K562 (cell line): ENCODE data around the gene PPCDC. TPM values are rescaled to one million over a fixed set of nuclear protein-coding genes. Genes with fewer than 3 reads are reported as not detected.

Experiments
- CHD4 ChIP-seq: fragments of 200-600 bp; sonication (generic); IDR thresholded peaks from 3 replicates; pipeline ENCODE4 v1.6.1; 2012; ENCODE audit warnings: low read depth, mild to moderate bottlenecking, mixed read lengths, low read length, inconsistent platforms; ENCODE audit not compliant: insufficient read depth, insufficient replicate concordance, poor library complexity, severe bottlenecking
- DIDO1 ChIP-seq: fragments of 450-650 bp; IDR thresholded peaks from 2 replicates; pipeline ENCODE4 v1.6.1; 2016; ENCODE audit warnings: low read depth, missing biosample characterization, missing genetic modification characterization
- ELK1 ChIP-seq: sonication (generic); formaldehyde crosslinking; IDR thresholded peaks from 2 replicates; pipeline ENCODE4 v1.8.1; 2022; ENCODE audit warnings: missing genetic modification reagents
- ELK3 ChIP-seq: fragments of 450-650 bp; formaldehyde crosslinking; IDR thresholded peaks from 2 replicates; pipeline ENCODE4 v1.4.0; 2020; ENCODE audit warnings: mild to moderate bottlenecking
- FOXM1 ChIP-seq, 2 experiments: fragments of 450-650 bp in 1 of 2; sonication (generic) in 1 of 2; formaldehyde crosslinking in 1 of 2; IDR thresholded peaks; 2 replicates each; pipeline versions ENCODE4 v1.6.1 to v1.9.0; 2017 to 2022; ENCODE audit warnings: low read depth in 2 of 2, mild to moderate bottlenecking in 2 of 2, missing genetic modification reagents in 1 of 2, moderate library complexity in 1 of 2
- GABPB1 ChIP-seq: sonication (generic); formaldehyde crosslinking; IDR thresholded peaks from 2 replicates; pipeline ENCODE4 v1.8.0; 2022; ENCODE audit warnings: mild to moderate bottlenecking, missing genetic modification reagents
- HMG20B ChIP-seq: fragments of 250-450 bp; sonication (Bioruptor Pico); IDR thresholded peaks from 2 replicates; pipeline ENCODE4 v1.5.0; 2021; ENCODE audit warnings: mild to moderate bottlenecking
- MEIS2 ChIP-seq: fragments of 450-650 bp; IDR thresholded peaks from 2 replicates; pipeline ENCODE4 v1.6.1; 2014; ENCODE audit warnings: mild to moderate bottlenecking; ENCODE audit not compliant: partially characterized antibody
- MTA1 ChIP-seq: fragments of 450-650 bp; IDR thresholded peaks from 2 replicates; pipeline ENCODE4 v1.6.1; 2017; ENCODE audit warnings: borderline replicate concordance
- MYBL2 ChIP-seq, 2 experiments: fragments of 450-650 bp in 1 of 2; sonication (generic) in 1 of 2; formaldehyde crosslinking in 1 of 2; IDR thresholded peaks; 2 replicates each; pipeline versions ENCODE4 v1.6.1 to v1.8.1; 2017 to 2022; ENCODE audit warnings: borderline replicate concordance in 1 of 2, inconsistent platforms in 1 of 2, low read depth in 1 of 2, mild to moderate bottlenecking in 1 of 2, missing genetic modification reagents in 1 of 2, moderate library complexity in 1 of 2
- POLR2AphosphoS2 ChIP-seq: IDR thresholded peaks from 2 replicates; pipeline ENCODE4 v1.6.1; 2012; ENCODE audit warnings: low read length, improper control_type of control experiment
- PRMT5 ChIP-seq: sonication (generic); formaldehyde crosslinking; IDR thresholded peaks from 2 replicates; pipeline ENCODE4 v1.5.0; 2020; ENCODE audit warnings: missing genetic modification reagents
- RAD51 ChIP-seq: fragments of 450-650 bp; IDR thresholded peaks from 2 replicates; pipeline ENCODE4 v1.7.1; 2016; ENCODE audit warnings: low read depth, mild to moderate bottlenecking, borderline replicate concordance
- TFAP4 ChIP-seq: sonication (generic); formaldehyde crosslinking; IDR thresholded peaks from 2 replicates; pipeline ENCODE4 v1.8.0; 2022; ENCODE audit warnings: missing genetic modification reagents, mild to moderate bottlenecking, moderate library complexity, borderline replicate concordance
- ZBTB12 ChIP-seq: fragments of 250-450 bp; sonication (Bioruptor Pico); IDR thresholded peaks from 2 replicates; pipeline ENCODE4 v1.4.0; 2020
- ZNF124 ChIP-seq: sonication (generic); formaldehyde crosslinking; IDR thresholded peaks from 2 replicates; pipeline ENCODE4 v1.8.1; 2022; ENCODE audit warnings: missing genetic modification reagents
- ZNF311 ChIP-seq: fragments of 250-450 bp; sonication (Bioruptor Pico); IDR thresholded peaks from 2 replicates; pipeline ENCODE4 v1.4.0; 2020; ENCODE audit warnings: mild to moderate bottlenecking, moderate library complexity
- ZNF592 ChIP-seq: fragments of 450-650 bp; IDR thresholded peaks from 2 replicates; pipeline ENCODE4 v1.6.1; 2017; ENCODE audit warnings: antibody characterized with exemption, mild to moderate bottlenecking
- polyA plus RNA-seq, 8 experiments: library from polyadenylated mRNA; depleted of rRNA in 4 of 8; stranded (reverse) in 5 of 8; unstranded in 3 of 8; fragments of >200 nt; fragmentation: Nextera tagmentation in 2 of 8; fragmentation: Illumina TruSeq in 1 of 8; extraction: Ambion mirVana in 2 of 8; extraction: Trizol in 1 of 8; gene quantifications; 2 replicates each; pipeline versions ENCODE4 v1.2.1 to v1.2.3, GENCODE V29; 2011 to 2014; ENCODE audit warnings: inconsistent platforms in 1 of 8, missing spikeins in 1 of 8
- total RNA-seq, 7 experiments: library from RNA; depleted of rRNA in 6 of 7; stranded (reverse); fragments of >200 nt in 6 of 7; fragmentation: Illumina TruSeq in 2 of 7; extraction: Trizol in 2 of 7; gene quantifications; 2 replicates each; pipeline versions ENCODE4 v1.2.1 to v1.2.3, GENCODE V29; 2011 to 2021; ENCODE audit warnings: low replicate concordance in 1 of 7

PPCDC gene
- total and polyA plus RNA-seq, 9 of the 15 experiments (the other 6 are each of a cell fraction or from before 2014, with no cell fraction given): 10.9 to 53.6 (median 16.7) TPM

- TF ChIP-seq ELK3 (CRISPR knock-in tag): no peak
- TF ChIP-seq ZBTB12 (CRISPR knock-in tag): 0 out of 2 replicates have a peak, but pooled peaks have one; percentile 26
- TF ChIP-seq CHD4: no peak
- TF ChIP-seq DIDO1 (tag): peak; percentile 74; the same call in 1 of the 2 replicates
- TF ChIP-seq HMG20B: no peak
- no peak for TF ChIP-seq PRMT5
- peak; percentile 55 for TF ChIP-seq TFAP4 (CRISPR knock-in tag)
- peak; percentile 48; the same call in 1 of the 2 replicates for TF ChIP-seq GABPB1 (CRISPR knock-in tag)
- no peak for TF ChIP-seq ZNF592
- peak; percentile 96 for TF ChIP-seq ZNF311 (CRISPR knock-in tag)
- TF ChIP-seq MYBL2 (IDR thresholded peaks at IDR 0.05; ENCODE audit: low read depth): peak; percentile 55; the same call in 1 of the 2 replicates
- TF ChIP-seq MYBL2 (CRISPR knock-in tag; IDR thresholded peaks at IDR 0.05; ENCODE audit: borderline replicate concordance): no peak
- peak; percentile 95 for TF ChIP-seq MTA1
- peak; percentile 99 for TF ChIP-seq FOXM1 (IDR thresholded peaks at IDR 0.05; ENCODE audit: low read depth)
- TF ChIP-seq FOXM1 (CRISPR knock-in tag; IDR thresholded peaks at IDR 0.05; ENCODE audit: low read depth): no peak
- peak; percentile 60 for TF ChIP-seq RAD51
- TF ChIP-seq MEIS2: peak; percentile 84
- TF ChIP-seq ELK1 (CRISPR knock-in tag): no peak
- no peak for TF ChIP-seq ZNF124 (CRISPR knock-in tag)
- no peak for TF ChIP-seq POLR2AphosphoS2
Measured at GRCh38 chr15:75065851-75066509, 42.6 kb downstream of the PPCDC start (continued).
